ENCODE results near the gene PATJ.

- TF ChIP-seq CTCF (IDR thresholded peaks at IDR 0.05) = no peak
- no peak for TF ChIP-seq POLR2A (IDR thresholded peaks at IDR 0.05)
- no peak for TF ChIP-seq EP300 (IDR thresholded peaks at IDR 0.05)
- TF ChIP-seq POLR2AphosphoS5 (IDR thresholded peaks at IDR 0.05) = no peak
These were observed 77.1 kb downstream of the PATJ start for GRCh38 chr1:61819421-61819820.

Data from stomach (tissue), 4 donors.